GM19455 (cell line): ENCODE results near the gene NCOA7.
"Not testable (repeated sequence)": the region's sequence is repeated elsewhere in the genome, so short reads cannot be mapped to it uniquely, and the experiment has no call there.

Experiments
- ATAC-seq: cut with Tn5 transposase; IDR thresholded peaks from one replicate; pipeline ENCODE4 v1.9.1; 2021; ENCODE audit not compliant: unreplicated experiment

NCOA7 gene

DNA sequence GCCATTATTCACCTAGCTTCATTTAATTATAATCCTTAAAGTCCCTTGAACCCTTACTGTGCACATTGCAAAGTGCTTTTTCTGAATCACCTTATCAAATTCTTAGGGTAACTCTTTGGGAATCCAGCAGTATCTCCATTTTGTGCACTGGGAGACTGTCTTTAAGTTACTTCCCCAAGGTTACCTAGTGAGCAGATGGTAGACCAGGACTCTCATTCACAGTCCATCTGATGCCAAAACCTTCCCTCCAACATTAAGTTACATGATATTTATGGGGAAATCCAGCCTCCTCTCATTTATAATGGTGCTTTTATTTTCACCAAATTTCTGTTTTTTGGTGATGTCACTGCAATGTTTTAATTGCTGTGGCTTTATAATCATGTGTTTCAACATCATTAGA is 75.7 kb downstream of the NCOA7 start:
- ATAC-seq = no peak

DNA sequence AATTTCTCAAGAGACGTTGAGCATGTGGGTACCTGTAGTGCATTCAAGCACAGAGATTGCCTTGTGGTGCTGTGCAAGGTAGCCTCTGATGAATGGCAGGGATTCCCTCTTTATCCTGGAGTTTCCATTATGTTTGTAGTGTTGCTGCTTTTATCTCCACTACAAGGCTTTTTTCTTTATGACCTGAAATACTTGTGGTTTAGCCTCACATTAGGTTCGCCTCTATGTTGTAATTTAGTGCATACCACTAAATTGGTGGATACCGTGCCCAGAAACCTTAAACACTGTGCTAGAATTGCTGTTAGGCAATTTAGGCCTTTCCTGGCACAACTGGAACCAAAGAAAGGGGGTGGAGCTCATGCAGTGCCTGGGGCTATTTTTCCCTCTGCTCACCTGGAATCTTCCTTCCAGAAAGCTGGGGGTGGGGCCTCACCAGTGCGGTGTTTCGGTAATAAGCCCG is 76.8 kb downstream of the NCOA7 start:
- ATAC-seq = no peak

DNA sequence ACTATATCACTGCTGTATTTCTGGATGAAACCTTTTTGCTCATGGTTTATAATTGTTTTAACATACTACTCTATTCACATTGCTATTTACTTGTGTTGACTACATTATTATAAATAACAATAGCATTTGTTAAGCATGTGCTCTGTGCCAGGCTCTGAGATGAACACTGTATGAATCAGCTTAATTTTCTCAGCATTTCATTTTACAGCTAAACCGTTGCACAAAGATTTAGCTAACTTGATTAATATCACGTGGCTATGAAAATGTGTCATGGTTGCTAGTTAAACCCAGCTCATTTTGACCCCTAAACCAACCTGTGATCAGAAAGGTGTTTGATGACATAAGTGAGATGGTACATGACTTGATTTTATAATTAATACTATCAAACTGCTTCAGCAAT is 77.5 kb downstream of the NCOA7 start:
- no peak for ATAC-seq

DNA sequence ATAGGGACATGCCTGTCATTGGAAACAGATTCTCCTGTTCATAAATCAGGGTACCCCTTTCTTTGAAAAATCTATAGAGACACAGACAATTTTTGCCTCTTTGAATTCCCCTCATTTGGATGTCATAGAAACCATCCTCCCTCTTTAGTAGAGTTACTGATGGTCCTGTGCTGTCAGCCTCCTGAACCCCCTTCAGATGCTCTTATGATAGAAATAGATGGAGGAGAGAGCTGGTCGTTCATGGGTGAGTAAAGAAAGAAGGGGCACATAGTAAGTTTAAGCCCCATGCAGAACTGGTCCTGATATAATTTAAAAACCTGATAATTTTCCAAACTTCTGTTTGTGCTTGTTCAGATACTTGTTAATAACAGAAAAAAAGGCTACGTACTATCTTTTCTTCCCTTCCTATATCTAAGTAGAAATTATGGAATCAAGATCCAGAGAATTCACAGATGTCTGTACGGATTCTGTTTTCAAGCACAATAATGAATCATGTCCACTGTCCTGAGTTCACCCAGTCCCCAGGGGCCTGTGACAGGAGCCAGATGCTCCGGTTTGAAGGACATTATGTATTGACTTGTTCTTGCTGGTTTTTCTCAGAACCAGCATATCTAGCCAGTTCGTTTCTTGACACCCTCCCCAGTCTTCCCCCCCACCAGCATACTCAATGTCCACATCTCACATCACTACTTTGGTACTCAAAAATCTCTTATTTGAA is 78.1 kb downstream of the NCOA7 start:
- no peak for ATAC-seq

DNA sequence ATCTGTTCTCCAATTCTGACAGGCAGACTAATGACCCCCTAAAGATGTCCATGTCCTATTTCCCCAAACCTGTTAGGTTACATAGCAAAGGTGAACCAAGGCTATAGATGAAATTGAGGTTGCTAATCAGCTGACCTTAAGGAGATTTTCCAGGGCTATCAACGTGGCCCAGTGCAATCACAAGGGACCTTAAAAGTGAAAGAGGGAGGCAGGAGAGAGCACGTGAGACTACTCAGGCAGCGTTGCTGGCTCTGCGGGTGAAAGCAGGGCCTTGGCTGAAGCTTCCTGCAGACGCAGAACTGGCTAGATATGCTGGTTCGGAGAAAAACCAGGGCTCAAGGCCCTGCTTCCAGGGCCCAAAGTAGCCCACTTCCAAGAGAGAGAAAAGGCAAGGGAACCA is 78.7 kb downstream of the NCOA7 start:
- ATAC-seq = no peak

DNA sequence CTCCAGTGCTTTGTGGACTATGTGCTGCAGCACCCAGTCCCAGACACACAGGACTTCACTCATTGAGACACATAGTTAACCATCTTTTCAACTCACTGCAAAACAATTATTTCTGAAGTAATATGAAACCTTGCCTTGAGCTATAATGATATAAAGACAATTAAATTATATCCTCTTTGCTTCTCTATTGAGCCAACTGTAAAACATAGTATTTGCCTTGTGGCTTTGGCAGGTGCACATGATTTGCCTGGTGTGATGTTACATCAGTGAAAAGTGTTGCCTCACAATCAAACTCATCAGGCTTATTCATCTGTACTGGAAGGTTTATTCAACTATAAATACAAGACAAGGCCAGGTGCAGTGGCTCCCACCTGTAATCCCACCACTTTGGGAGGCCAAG is 80.6 kb downstream of the NCOA7 start:
- no peak for ATAC-seq

DNA sequence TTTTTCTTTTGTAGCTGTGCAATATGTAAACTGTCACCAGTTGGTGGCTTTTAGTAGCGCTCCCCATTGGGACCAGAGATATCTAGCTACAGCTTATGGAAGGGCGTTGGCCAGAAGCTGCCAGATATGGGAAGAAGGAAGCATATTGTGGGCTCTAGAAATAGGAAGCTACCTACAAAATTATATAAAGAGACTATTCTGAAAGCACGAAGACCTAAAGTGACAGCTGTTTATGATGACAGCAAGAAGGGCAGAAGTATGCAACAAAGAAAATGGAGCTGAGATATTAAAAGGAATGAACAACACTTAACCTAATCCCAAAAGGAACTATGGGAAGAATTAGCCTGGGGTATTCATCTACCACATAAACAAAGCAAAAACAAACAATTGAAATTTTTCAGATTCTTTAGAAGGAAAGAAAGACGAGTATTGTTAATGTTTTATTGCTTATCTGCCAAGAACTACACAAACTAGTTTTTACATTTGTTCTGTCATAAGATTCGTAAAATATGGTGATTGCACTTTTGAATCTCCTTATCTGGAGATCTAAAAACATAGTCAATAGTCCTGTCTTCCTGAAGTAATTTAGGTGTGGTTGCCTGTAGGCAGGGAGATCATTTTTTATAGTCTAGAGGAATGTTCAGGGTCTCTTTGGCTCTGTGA is 81.6 kb downstream of the NCOA7 start:
- ATAC-seq = no peak

DNA sequence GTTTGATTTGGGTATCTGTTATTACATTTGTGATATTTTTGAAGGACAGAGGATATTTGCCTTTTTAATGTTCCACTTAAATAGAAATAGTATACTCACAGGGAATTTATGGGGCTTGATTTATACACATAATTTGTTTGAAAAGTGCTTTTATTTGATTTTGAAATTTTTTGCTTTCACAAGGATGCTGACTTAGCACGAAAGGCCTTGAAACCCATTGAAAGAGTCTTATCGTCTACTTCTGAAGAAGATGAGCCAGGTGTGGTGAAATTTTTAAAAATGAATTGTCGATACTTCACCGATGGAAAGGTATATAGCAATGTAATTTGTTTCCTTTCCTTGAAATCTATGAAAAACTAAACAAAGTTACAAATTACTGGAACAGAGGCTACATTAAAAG is 91.5 kb downstream of the NCOA7 start:
- no peak for ATAC-seq

DNA sequence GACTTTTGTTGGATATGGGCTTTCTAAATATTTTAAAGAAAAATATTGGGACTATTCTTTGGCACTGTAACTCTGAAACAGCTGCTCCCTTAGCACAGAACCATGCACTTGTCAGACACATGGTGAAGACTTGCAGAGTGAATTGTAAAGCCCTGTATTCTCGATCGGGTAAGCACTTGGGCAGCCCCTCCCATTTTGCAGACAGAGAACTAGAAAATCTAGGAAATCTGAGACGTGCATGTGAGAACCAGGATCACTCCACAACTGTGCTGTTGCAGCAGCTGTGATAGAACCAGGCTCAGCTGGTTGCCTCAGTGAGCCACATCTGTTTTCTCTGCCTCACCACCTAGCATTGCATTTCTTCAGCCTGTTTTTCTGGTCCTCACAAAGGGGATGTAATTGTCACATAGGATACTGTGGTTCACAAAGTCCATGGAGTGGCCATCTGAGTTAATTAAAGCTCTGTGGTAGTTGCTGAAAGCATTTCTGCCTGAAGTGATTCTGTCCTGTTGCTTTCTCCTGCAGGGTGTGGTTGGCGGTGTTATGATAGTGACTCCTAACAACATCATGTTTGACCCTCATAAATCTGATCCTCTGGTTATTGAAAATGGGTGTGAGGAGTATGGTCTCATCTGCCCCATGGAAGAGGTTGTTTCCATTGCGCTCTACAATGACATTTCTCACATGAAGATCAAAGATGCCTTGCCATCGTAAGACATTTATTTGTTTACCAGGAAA is 94.0 kb downstream of the NCOA7 start:
- ATAC-seq = no peak

DNA sequence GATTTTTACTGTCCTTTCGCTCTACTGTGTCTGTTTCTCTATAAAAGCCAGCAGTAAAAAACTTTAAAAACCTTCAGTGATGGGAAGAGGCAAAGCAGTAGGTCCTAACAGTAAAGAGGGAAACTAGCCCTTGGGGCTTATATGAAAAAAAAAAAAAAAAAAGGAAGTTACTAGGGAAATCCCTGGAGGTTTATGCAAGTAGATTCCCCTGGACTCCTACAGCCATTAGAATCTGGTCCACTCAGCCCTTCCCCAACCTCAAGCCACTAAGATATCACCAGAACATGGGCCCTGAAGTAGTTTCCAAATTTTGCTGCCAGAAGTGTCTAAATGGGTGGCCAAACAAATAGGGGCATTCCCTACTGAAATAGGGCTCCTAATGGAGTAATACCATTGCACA is 95.3 kb downstream of the NCOA7 start:
- ATAC-seq = no peak

DNA sequence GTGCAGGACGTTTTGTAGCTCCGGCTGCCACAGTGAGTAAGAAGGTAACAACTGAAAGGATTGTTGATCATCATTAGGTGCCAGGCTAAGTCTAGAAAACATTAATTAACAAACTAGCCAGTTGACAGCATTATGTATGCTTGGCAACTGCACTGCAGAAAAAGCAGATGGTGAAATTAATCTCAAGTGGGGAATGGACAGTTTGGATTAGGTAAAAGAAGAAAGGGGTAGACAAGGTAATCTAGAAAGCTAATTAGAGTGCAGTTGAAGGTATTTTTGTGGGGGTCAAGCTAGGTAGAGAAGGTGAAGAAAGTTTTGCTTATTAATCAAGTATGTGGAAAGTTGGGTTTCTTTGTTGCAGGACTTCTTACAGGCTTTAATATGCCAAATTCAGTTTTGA is 96.2 kb downstream of the NCOA7 start:
- ATAC-seq = no peak

DNA sequence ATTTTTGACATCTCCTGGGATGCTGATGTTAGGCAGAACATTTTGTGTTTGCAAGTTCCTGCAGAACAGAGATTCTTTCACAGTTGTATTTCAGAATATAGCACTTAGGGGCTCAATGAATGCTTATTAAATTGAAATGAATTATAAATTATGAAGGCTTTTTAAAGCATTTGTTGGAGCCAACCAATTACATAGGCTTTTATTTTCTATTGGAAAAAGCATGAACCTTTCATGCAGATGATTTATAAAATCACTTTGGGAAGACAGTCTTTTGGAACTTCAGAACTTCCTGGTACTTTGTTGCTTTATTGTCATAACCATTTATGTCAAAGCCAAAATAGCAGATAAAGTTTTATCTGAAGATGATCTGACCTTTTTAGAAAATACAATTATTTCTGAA is 96.6 kb downstream of the NCOA7 start:
- ATAC-seq = no peak

DNA sequence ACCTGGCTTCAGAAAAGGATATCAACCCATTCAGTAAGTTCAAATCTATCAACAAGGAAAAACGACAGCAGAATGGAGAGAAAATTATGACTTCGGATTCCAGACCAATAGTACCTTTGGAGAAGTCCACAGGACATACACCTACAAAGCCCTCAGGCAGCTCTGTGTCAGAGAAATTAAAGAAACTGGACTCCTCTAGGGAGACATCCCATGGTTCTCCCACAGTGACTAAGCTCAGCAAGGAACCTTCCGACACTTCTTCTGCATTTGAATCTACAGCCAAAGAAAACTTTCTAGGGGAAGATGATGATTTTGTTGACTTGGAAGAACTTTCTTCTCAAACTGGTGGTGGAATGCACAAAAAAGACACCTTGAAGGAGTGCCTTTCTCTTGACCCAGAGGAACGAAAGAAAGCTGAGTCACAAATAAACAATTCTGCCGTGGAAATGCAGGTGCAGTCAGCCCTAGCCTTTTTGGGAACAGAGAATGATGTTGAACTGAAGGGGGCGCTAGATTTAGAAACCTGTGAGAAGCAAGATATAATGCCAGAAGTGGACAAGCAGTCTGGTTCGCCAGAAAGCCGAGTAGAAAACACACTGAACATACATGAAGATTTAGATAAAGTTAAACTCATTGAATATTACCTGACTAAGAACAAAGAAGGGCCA is 98.4 kb downstream of the NCOA7 start:
- no peak for ATAC-seq

DNA sequence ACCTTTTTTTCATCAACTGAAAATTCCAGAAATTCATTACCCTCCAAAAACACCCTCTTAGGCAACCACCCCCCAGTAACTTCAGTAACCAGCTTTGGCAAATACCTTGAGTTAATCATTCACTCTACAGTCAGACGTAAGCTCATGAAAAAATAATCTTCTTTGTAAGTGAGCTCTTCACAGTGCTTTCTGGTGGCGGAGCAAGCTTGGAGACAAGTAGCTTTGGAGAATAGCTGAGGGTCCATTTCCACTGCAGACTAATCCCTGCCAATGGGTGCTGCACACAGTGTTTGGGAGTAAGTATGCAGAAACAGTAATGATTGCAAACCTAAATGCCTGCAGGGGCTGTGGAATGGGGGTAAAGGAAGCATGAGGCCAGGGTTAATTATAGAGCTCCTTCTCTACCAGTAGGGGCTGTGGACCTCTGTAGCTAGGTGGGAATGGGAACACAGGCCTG is 109.0 kb downstream of the NCOA7 start:
- ATAC-seq = no peak

DNA sequence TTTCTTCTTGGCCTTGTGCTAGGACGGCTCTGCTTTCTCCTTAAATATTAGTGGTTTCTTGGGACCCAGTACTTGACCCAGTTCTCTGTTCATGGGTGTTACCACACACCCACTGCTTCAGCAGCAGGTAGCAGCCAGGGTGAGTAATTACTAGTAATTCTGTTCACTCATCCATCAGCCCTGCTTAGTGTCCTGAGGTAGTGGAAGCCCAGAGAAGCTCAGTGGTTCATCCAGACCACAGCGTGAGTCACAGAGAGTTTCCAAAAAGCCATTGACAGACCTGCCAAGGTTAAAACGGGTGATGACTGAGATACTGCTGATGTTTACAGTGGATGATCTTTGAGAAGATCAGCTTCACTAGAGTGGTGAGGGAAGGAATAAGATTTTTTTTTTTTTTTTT is 114.1 kb downstream of the NCOA7 start:
- peak; percentile 71 for ATAC-seq

DNA sequence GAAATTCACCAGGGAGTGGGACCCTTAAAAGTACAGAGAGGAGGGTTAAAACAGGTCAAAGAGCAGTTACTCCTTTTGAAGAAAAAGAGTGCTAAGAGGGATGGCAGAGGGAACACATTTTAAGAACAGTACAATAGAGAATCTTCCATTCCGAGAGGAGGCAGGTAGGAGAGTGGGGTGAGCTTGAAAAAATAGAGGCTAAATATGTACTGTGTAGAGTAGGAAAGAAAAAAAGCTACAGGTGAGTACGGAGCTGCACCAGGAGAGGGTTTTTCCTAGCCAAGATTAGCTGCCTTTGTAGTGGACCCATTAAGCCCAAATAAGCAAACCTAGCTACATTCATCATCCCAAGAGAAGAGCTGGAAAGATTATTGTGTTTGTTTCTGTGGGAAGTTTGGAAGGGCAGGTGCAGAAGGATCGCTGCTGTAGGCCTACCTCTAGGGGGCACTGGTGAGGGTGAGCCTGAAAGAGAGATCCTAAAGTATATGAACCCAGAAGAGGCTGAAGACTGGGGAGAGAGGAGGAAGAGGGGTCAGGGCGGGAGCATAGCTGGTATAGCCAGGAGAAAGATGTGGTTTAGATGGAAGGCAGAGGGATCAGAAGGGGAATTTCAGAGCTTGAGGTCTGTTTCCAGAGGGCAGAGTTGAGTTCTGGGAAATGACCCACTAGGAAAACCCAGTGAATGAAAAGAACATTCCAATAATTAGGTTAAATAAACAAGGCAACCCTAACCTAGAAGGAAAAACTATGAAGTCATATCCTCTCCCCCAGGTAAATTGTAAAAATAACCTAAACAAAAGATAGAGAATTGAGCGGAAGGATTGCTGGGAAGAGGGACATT is 115.6 kb downstream of the NCOA7 start:
- peak; percentile 31 for ATAC-seq

DNA sequence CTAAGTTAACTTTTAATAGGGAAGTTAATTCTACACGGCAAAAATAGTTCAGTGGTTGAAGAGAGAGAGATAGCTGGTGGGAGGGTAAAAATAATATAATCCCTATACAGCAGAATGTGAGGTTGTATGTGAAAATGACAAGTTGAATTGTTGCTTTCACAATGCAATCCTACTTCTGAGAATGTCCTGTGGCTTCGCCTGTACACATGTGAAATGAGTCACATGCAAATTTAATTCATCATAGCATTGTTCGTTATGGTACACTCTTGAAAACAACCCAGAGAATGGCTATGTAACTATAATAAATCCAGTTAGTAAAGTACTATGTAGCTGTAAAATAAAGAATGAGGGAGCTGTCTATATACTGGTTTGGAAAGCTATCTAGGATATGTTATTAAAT is 119.8 kb downstream of the NCOA7 start:
- peak; percentile 97 for ATAC-seq

DNA sequence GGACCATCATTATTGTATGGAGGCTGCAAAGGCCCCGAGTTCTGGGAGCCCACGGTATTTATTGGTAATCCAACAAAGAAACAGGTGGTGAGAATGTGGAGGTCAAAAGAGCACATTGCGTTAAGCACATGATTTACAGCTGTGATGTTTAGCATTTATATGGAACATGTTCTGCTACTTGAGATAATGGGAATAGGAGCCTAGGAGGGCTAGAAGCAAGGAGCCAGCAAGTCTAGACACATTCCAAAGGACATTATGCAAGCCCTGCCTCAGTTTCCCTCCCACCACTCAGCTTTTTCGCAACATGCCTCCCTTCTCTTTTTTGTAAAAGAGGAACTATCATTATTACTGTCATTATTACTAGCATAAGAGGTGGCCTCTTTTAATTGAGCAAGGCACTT is 120.3 kb downstream of the NCOA7 start:
- not testable (repeated sequence) for ATAC-seq

DNA sequence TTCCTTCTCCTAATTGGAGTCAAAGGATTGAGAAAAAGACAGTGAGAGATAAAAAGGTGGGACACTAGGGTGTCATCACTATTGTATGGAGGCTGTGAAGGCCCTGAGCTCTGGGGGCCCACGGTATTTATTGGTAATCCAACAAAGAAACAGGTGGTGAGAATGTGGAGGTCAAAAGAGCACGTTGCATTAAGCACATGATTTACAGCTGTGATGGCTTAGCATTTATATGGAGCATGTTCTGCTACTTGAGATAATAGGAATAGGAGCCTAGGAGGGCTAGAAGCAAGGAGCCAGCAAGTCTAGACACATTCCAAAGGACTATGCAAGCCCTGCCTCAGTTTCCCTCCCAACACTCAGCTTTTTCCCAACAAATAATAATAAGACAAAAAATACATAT is 121.7 kb downstream of the NCOA7 start:
- ATAC-seq = not testable (repeated sequence)

DNA sequence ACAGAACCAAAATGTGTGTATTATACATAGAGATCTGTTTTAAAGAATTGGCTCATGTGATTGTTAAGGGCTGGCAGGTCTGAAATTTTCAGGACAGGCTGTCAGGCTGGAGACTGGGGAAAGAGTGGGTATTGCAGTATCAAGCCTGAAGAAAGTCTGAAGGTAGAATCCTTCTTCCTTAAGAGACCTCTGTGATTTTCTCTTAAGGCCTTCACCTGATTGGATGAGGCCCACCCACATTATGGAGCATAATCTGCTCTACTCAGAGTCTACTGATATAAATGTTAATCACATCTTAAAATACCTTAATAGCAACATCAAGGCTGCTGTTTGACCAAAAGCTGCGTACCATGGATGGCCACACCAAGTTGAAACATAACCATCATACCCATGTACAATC is 122.4 kb downstream of the NCOA7 start:
- no peak for ATAC-seq
